NCI-H1092 treated with DMSO at 0.1 percent for 48 hours (cell line): ENCODE data around the gene NGEF.
"Not testable (repeated sequence)": the region's sequence is repeated elsewhere in the genome, so short reads cannot be mapped to it uniquely, and the experiment has no call there.

Experiments used
- DNase-seq: peaks from one replicate; lab custom pipeline; 2025; lab: John Stamatoyannopoulos, UW

NGEF gene

GRCh38 chr2:232871835-232872736 lies 141.0 kb downstream of the NGEF start:
- DNase-seq = no peak

- no peak for DNase-seq
Observed at GRCh38 chr2:232871418-232871834, 141.6 kb downstream of the NGEF start.

- DNase-seq = no peak
Observed at GRCh38 chr2:232870766-232871371, 142.2 kb downstream of the NGEF start.

- no peak for DNase-seq
Observed at GRCh38 chr2:232870018-232870765, 142.9 kb downstream of the NGEF start, which contains the start of gene SNORC. Gene SNORC, plus strand, starts transcription at chr2:232870264. Its CDS starts 78 bp downstream, at chr2:232870342.

- DNase-seq = no peak
Observed at GRCh38 chr2:232869138-232870017, 143.7 kb downstream of the NGEF start.

GRCh38 chr2:232866104-232866503 lies 147.0 kb downstream of the NGEF start:
- DNase-seq = no peak

GRCh38 chr2:232865165-232865564 lies 147.9 kb downstream of the NGEF start:
- no peak for DNase-seq

- no peak for DNase-seq
Observed at GRCh38 chr2:232863996-232864395, 149.1 kb downstream of the NGEF start.

- no peak for DNase-seq
Observed at GRCh38 chr2:232861353-232861752, 151.7 kb downstream of the NGEF start.

- no peak for DNase-seq
Observed at GRCh38 chr2:232860593-232861241, 152.3 kb downstream of the NGEF start.

GRCh38 chr2:232859385-232859916 lies 153.6 kb downstream of the NGEF start:
- no peak for DNase-seq

- no peak for DNase-seq
Observed at GRCh38 chr2:232857158-232857563, 155.9 kb downstream of the NGEF start.

GRCh38 chr2:232854082-232854481 lies 159.0 kb downstream of the NGEF start:
- DNase-seq = no peak

GRCh38 chr2:232852676-232853075 lies 160.4 kb downstream of the NGEF start:
- DNase-seq = no peak

- not testable (repeated sequence) for DNase-seq
Observed at GRCh38 chr2:232852081-232852480, 161.0 kb downstream of the NGEF start.

- DNase-seq = no peak
Observed at GRCh38 chr2:232850039-232850438, 163.0 kb downstream of the NGEF start.

GRCh38 chr2:232846055-232846454 lies 167.0 kb downstream of the NGEF start:
- DNase-seq = no peak

- no peak for DNase-seq
Observed at GRCh38 chr2:232843834-232844233, 169.2 kb downstream of the NGEF start.

GRCh38 chr2:232842689-232843088 lies 170.4 kb downstream of the NGEF start:
- no peak for DNase-seq

- no peak for DNase-seq
Observed at GRCh38 chr2:232839411-232840079, 173.5 kb downstream of the NGEF start.
